ENCODE measurements around the gene HEG1.

GRCh38 chr3:124981472-124981871, 74.3 kb downstream of the HEG1 start:
- no peak for TF ChIP-seq TOX (CRISPR knock-in tag; IDR thresholded peaks at IDR 0.05; ENCODE audit: borderline replicate concordance)
- TF ChIP-seq, protein P1, sequence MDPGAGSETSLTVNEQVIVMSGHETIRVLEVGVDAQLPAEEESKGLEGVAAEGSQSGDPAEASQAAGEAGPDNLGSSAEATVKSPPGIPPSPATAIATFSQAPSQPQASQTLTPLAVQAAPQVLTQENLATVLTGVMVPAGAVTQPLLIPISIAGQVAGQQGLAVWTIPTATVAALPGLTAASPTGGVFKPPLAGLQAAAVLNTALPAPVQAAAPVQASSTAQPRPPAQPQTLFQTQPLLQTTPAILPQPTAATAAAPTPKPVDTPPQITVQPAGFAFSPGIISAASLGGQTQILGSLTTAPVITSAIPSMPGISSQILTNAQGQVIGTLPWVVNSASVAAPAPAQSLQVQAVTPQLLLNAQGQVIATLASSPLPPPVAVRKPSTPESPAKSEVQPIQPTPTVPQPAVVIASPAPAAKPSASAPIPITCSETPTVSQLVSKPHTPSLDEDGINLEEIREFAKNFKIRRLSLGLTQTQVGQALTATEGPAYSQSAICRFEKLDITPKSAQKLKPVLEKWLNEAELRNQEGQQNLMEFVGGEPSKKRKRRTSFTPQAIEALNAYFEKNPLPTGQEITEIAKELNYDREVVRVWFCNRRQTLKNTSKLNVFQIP (CRISPR knock-in tag; IDR thresholded peaks at IDR 0.05; ENCODE audit: borderline replicate concordance, low read depth): no peak
- TF ChIP-seq ISL1 (CRISPR knock-in tag; IDR thresholded peaks at IDR 0.05): no peak
- no peak for TF ChIP-seq SNAI2 (CRISPR knock-in tag; IDR thresholded peaks at IDR 0.05)
- TF ChIP-seq ZC3H10 (CRISPR knock-in tag; IDR thresholded peaks at IDR 0.05): no peak
- no peak for TF ChIP-seq ZNF8 (CRISPR knock-in tag; IDR thresholded peaks at IDR 0.05)
- no peak for TF ChIP-seq ARNTL (CRISPR knock-in tag; IDR thresholded peaks at IDR 0.05; ENCODE audit: borderline replicate concordance, low read depth)
- TF ChIP-seq ESRRG (CRISPR knock-in tag; IDR thresholded peaks at IDR 0.05): no peak
- TF ChIP-seq ZNF565 (CRISPR knock-in tag; conservative IDR thresholded peaks at IDR 0.05; ENCODE audit: low read depth): no peak
- TF ChIP-seq, protein P2, sequence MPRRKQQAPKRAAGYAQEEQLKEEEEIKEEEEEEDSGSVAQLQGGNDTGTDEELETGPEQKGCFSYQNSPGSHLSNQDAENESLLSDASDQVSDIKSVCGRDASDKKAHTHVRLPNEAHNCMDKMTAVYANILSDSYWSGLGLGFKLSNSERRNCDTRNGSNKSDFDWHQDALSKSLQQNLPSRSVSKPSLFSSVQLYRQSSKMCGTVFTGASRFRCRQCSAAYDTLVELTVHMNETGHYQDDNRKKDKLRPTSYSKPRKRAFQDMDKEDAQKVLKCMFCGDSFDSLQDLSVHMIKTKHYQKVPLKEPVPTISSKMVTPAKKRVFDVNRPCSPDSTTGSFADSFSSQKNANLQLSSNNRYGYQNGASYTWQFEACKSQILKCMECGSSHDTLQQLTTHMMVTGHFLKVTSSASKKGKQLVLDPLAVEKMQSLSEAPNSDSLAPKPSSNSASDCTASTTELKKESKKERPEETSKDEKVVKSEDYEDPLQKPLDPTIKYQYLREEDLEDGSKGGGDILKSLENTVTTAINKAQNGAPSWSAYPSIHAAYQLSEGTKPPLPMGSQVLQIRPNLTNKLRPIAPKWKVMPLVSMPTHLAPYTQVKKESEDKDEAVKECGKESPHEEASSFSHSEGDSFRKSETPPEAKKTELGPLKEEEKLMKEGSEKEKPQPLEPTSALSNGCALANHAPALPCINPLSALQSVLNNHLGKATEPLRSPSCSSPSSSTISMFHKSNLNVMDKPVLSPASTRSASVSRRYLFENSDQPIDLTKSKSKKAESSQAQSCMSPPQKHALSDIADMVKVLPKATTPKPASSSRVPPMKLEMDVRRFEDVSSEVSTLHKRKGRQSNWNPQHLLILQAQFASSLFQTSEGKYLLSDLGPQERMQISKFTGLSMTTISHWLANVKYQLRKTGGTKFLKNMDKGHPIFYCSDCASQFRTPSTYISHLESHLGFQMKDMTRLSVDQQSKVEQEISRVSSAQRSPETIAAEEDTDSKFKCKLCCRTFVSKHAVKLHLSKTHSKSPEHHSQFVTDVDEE (CRISPR knock-in tag; IDR thresholded peaks at IDR 0.05): no peak
- TF ChIP-seq RARB (CRISPR knock-in tag; IDR thresholded peaks at IDR 0.05): no peak
- no peak for TF ChIP-seq PPARA (CRISPR knock-in tag; IDR thresholded peaks at IDR 0.05; ENCODE audit: borderline replicate concordance)
- no peak for TF ChIP-seq ZFP30 (CRISPR knock-in tag; IDR thresholded peaks at IDR 0.05)

Measured in SK-N-SH treated with all-trans-retinoic acid at 6 μM for 48 hours (cell line).